Measurements from ENCODE around the gene PTCRA. TPM values are rescaled to one million over a fixed set of nuclear protein-coding genes. Genes with fewer than 3 reads are reported as not detected.

The PTCRA gene
- total and polyA plus RNA-seq, 8 donors = 0.38 to 2.1 (median 0.67) TPM; not detected in 1

DNA sequence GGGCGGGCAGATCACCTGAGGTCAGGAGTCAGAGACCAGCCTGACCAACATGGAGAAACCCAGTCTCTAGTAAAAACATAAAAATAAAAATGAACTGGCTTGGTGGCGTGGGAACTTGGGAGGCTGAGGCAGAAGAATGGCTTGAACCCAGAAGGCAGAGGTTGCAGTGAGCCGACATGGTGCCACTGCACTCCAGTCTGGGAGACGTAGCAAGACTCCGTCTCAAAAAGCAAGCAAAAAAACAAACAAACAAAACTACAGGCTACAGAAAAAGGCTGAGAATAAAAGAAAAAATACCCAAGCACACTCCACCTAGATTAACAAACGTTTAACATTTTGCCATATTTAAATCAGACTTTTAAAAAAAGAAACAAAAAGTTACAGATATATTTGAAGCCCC, 5.9 kb downstream of the PTCRA start:
- intact Hi-C loops (cut with DNase I) = no loop called here
- no peak overlapping the region for H3K27ac ChIP-seq
- H3K36me3 ChIP-seq = no peaks in the 10 kb centered on the region
- no peak for DNase-seq
- H3K9me3 ChIP-seq = no peaks in the 10 kb centered on the region
- H3K4me1 ChIP-seq = peaks cover 0 to 14% of the 10 kb centered on the region in 2 donors
- TF ChIP-seq, protein P1, sequence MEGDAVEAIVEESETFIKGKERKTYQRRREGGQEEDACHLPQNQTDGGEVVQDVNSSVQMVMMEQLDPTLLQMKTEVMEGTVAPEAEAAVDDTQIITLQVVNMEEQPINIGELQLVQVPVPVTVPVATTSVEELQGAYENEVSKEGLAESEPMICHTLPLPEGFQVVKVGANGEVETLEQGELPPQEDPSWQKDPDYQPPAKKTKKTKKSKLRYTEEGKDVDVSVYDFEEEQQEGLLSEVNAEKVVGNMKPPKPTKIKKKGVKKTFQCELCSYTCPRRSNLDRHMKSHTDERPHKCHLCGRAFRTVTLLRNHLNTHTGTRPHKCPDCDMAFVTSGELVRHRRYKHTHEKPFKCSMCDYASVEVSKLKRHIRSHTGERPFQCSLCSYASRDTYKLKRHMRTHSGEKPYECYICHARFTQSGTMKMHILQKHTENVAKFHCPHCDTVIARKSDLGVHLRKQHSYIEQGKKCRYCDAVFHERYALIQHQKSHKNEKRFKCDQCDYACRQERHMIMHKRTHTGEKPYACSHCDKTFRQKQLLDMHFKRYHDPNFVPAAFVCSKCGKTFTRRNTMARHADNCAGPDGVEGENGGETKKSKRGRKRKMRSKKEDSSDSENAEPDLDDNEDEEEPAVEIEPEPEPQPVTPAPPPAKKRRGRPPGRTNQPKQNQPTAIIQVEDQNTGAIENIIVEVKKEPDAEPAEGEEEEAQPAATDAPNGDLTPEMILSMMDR (IDR thresholded peaks at IDR 0.05) = no peak
- no peak for ATAC-seq
- no peak overlapping the region for H3K4me3 ChIP-seq
- H3K27me3 ChIP-seq = peaks cover 0 to 11% of the 10 kb centered on the region in 2 donors

DNA sequence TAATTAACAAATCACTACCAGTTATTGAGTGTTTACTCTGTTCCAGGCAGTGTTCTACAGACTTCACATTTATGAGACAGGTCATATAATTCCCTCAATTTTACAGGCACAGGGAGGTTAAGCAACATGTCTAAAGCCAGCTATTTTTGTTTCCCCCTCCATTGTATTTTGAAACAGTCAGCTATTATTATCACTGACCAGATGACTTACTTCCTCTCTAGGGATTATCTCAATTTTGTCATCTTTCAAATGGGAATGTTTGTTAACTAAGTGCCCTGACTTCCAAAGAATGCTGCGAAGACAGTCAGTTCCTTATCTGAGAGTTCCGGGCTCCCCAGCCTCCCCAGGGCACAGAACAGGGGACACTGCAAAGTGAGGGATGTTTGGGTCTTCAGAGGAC, 7.8 kb downstream of the PTCRA start:
- ATAC-seq = peak; percentile 52
- intact Hi-C loops (cut with DNase I) = no loop called here
- no peak overlapping the region for H3K4me3 ChIP-seq

DNA sequence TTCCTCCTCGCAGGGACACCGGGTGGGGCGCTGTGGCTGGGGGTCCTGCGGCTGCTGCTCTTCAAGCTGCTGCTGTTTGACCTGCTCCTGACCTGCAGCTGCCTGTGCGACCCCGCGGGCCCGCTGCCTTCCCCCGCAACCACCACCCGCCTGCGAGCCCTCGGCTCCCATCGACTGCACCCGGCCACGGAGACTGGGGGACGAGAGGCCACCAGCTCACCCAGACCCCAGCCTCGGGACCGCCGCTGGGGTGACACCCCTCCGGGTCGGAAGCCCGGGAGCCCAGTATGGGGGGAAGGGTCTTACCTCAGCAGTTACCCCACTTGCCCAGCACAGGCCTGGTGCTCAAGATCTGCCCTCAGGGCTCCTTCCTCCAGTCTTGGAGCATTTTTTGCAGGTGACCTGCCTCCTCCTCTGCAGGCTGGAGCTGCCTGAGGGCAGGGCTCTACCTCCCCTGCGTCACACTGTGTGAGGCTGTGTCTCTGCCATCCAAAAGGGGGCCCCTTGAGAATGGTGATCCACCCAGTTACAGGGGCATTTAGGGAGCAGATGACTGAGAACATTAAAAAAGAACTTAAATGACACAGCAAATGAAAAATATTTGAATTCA, 9.5 kb downstream of the PTCRA start:
- Histone ChIP-seq H3K27ac (no peak overlapping the region), H3K4me3 (no peak overlapping the region)
- DNase-seq = no peak

More for the DNA sequence above, 7.8 kb downstream of the PTCRA start:
- TF ChIP-seq, protein P1 (IDR thresholded peaks at IDR 0.05) = no peak
- Histone ChIP-seq H3K27me3 (peaks cover 0 to 11% of the 10 kb centered on the region in 2 donors), H3K4me1 (peaks cover 3 to 26% of the 10 kb centered on the region in 2 donors), H3K36me3 (no peaks in the 10 kb centered on the region), H3K9me3 (no peaks in the 10 kb centered on the region), H3K27ac (no peak overlapping the region)
- DNase-seq = no peak

DNA sequence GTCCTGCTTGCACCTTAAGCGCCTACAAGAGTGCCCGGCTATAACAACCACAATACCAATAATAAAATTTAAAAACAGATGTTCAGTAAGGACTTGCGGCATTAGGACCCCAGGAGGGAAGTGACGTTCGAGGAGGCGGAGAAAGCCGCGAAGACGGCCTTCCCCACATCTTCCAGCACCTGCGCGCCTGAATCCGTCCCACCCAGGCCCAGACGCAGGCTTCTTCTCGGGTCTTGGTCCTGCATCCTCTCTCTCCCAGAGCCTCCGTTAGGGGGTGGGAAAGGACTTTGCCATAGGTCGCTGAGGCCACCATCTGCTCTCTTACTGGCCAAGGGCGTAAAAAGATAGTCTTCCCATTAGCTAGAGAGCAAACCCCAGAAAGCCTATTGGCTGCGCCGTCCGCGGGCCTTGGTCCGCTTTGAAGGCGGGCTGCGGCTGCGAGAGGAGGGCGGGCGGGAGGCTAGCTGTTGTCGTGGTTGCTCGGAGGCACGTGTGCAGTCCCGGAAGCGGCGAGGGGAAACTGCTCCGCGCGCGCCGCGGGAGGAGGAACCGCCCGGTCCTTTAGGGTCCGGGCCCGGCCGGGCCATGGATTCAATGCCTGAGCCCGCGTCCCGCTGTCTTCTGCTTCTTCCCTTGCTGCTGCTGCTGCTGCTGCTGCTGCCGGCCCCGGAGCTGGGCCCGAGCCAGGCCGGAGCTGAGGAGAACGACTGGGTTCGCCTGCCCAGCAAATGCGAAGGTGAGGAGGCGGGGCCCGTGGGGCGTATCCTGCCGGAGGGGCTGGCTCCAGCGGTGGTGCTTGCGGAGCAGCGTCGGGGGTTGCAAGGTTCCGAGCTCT, 13.3 kb downstream of the PTCRA start, which contains the start of gene CNPY3:
TSS of gene CNPY3 (plus strand) at position 495 of the 835 bp plus-strand sequence. CDS start at position 586, 91 bp downstream.
- Histone ChIP-seq H3K4me3 (peak within 1 kb of the TSS; percentile 80 to 96), H3K27ac (peak within 1 kb of the TSS; percentile 94 to 98), H3K9me3 (no peaks in the 10 kb centered on the region), H3K27me3 (peaks cover 0 to 11% of the 10 kb centered on the region in 2 donors), H3K36me3 (peaks cover 0 to 7% of the 10 kb centered on the region in 2 donors), H3K4me1 (peaks cover 21 to 59% of the 10 kb centered on the region in 2 donors)
- DNase-seq = peak; percentile 94 to 98 (median 96)
- ATAC-seq = peak; percentile 95
- TF ChIP-seq, protein P1 (IDR thresholded peaks at IDR 0.05) = no peak
- intact Hi-C loops (cut with DNase I) = no loop called here

More for the DNA sequence above, 9.5 kb downstream of the PTCRA start:
- TF ChIP-seq, protein P1 (IDR thresholded peaks at IDR 0.05) = no peak
- Histone ChIP-seq H3K9me3 (no peaks in the 10 kb centered on the region), H3K36me3 (no peaks in the 10 kb centered on the region), H3K4me1 (peaks cover 8 to 34% of the 10 kb centered on the region in 2 donors), H3K27me3 (peaks cover 0 to 11% of the 10 kb centered on the region in 2 donors)
- intact Hi-C loops (cut with DNase I) = no loop called here
- no peak for ATAC-seq

Measured in left lung (tissue), 10 donors.